WTC11 (cell line): ENCODE data around the gene ITGAL. TPM values are rescaled to one million over a fixed set of nuclear protein-coding genes. Genes with fewer than 3 reads are reported as not detected.

Source experiments
- ATAC-seq: fragments of 200-7000 bp; cut with Tn5 transposase; 2 replicates; pipeline ENCODE4 v1.10.0; 2021; ENCODE audit warnings: mild to moderate bottlenecking, moderate library complexity
- CTCF ChIA-PET: fragments of 300-600 bp; sonication (Branson Sonifier 250); formaldehyde crosslinking; loops from one replicate; lab custom pipeline; 2021; ENCODE audit warnings: antibody characterized with exemption; lab: Charles Lee
- POLR2A ChIA-PET: fragments of 350-600 bp; sonication (Branson Sonifier 250); formaldehyde crosslinking; loops from one replicate; lab custom pipeline; 2021; ENCODE audit warnings: antibody characterized with exemption; lab: Charles Lee
- DNase-seq: peaks from one replicate; pipeline ENCODE4 v3.0.0; 2021; ENCODE audit warnings: low spot score
- H3K27ac Mint-ChIP-seq: 2 replicates; pipeline ENCODE4 v1.8.0; 2021; ENCODE audit warnings: mixed read lengths
- H3K27me3 Mint-ChIP-seq: 2 replicates; pipeline ENCODE4 v1.8.0; 2021; ENCODE audit warnings: low read depth, mild to moderate bottlenecking, moderate library complexity, mixed read lengths
- H3K36me3 Mint-ChIP-seq: 2 replicates; pipeline ENCODE4 v1.8.0; 2021; ENCODE audit warnings: mixed read lengths
- H3K4me1 Mint-ChIP-seq: 2 replicates; pipeline ENCODE4 v1.8.0; 2022; ENCODE audit warnings: mixed read lengths
- H3K4me3 Mint-ChIP-seq: 2 replicates; pipeline ENCODE4 v1.8.0; 2021; ENCODE audit warnings: mild to moderate bottlenecking, moderate library complexity, mixed read lengths
- H3K9me3 Mint-ChIP-seq: 2 replicates; pipeline ENCODE4 v1.8.0; 2021; ENCODE audit warnings: mixed read lengths
- AR ChIP-seq: fragments of 250-450 bp; sonication (Bioruptor Pico); IDR thresholded peaks from 2 replicates; pipeline ENCODE4 v1.9.0; 2021; ENCODE audit warnings: mild to moderate bottlenecking
- CDX4 ChIP-seq: fragments of 250-450 bp; sonication (Bioruptor Pico); IDR thresholded peaks from 2 replicates; pipeline ENCODE4 v1.9.0; 2021; ENCODE audit warnings: moderate library complexity, mild to moderate bottlenecking, inconsistent platforms, borderline replicate concordance
- E2F1 ChIP-seq: sonication (generic); formaldehyde crosslinking; IDR thresholded peaks from 2 replicates; pipeline ENCODE4 v1.8.0; 2022; ENCODE audit warnings: mild to moderate bottlenecking, missing genetic modification reagents
- E2F5 ChIP-seq: sonication (generic); formaldehyde crosslinking; IDR thresholded peaks from 2 replicates; pipeline ENCODE4 v1.8.1; 2022; ENCODE audit warnings: mild to moderate bottlenecking, moderate library complexity, missing genetic modification reagents
- GRHL2 ChIP-seq: fragments of 250-450 bp; sonication (Bioruptor Pico); IDR thresholded peaks from 2 replicates; pipeline ENCODE4 v1.8.0; 2022; ENCODE audit warnings: mild to moderate bottlenecking, moderate library complexity; ENCODE audit not compliant: insufficient replicate concordance, severe bottlenecking
- IRF1 ChIP-seq: sonication (generic); formaldehyde crosslinking; IDR thresholded peaks from 2 replicates; pipeline ENCODE4 v1.8.0; 2023; ENCODE audit warnings: missing genetic modification reagents
- JAZF1 ChIP-seq: fragments of 250-450 bp; sonication (Bioruptor Pico); IDR thresholded peaks from 2 replicates; pipeline ENCODE4 v1.9.0; 2021; ENCODE audit warnings: moderate library complexity, mild to moderate bottlenecking, inconsistent platforms
- NFE2L1 ChIP-seq: sonication (generic); formaldehyde crosslinking; IDR thresholded peaks from 2 replicates; pipeline ENCODE4 v1.8.1; 2023; ENCODE audit warnings: missing genetic modification reagents
- NR3C1 ChIP-seq: sonication (generic); formaldehyde crosslinking; conservative IDR thresholded peaks from 2 replicates; pipeline ENCODE4 v1.8.1; 2023; ENCODE audit warnings: low read depth, mild to moderate bottlenecking, missing genetic modification reagents
- SMAD3 ChIP-seq: sonication (generic); formaldehyde crosslinking; IDR thresholded peaks from 2 replicates; pipeline ENCODE4 v1.8.0; 2022; ENCODE audit warnings: missing genetic modification reagents, mild to moderate bottlenecking, borderline replicate concordance
- SOX15 ChIP-seq: fragments of 250-450 bp; sonication (Bioruptor Pico); IDR thresholded peaks from 2 replicates; pipeline ENCODE4 v1.9.0; 2021; ENCODE audit warnings: mild to moderate bottlenecking
- USF1 ChIP-seq: sonication (generic); formaldehyde crosslinking; IDR thresholded peaks from 2 replicates; pipeline ENCODE4 v1.8.0; 2022; ENCODE audit warnings: mild to moderate bottlenecking, missing genetic modification reagents
- ZBTB21 ChIP-seq: sonication (generic); formaldehyde crosslinking; IDR thresholded peaks from 2 replicates; pipeline ENCODE4 v1.8.1; 2023; ENCODE audit warnings: mild to moderate bottlenecking, missing genetic modification reagents, borderline replicate concordance
- ZNF138 ChIP-seq: sonication (generic); formaldehyde crosslinking; conservative IDR thresholded peaks from 2 replicates; pipeline ENCODE4 v1.8.1; 2022; ENCODE audit warnings: mild to moderate bottlenecking, moderate library complexity, missing genetic modification reagents
- ZNF396 ChIP-seq: fragments of 250-450 bp; sonication (Bioruptor Pico); IDR thresholded peaks from 2 replicates; pipeline ENCODE4 v1.8.0; 2021; ENCODE audit warnings: mild to moderate bottlenecking, moderate library complexity, borderline replicate concordance
- ZNF512 ChIP-seq: sonication (generic); formaldehyde crosslinking; IDR thresholded peaks from 2 replicates; pipeline ENCODE4 v1.8.1; 2022; ENCODE audit warnings: missing genetic modification reagents, borderline replicate concordance
- ZSCAN18 ChIP-seq: fragments of 250-450 bp; sonication (Bioruptor Pico); IDR thresholded peaks from 2 replicates; pipeline ENCODE4 v2.1.2; 2022; ENCODE audit warnings: mild to moderate bottlenecking, moderate library complexity
- total RNA-seq: library from RNA; stranded (reverse); gene quantifications from 3 replicates; pipeline ENCODE4 v1.2.3, GENCODE V29; 2021

ITGAL gene
- total RNA-seq, 1 experiment from 2014 or later: 1.0 TPM

GRCh38 chr16:30470632-30470995 lies 1.9 kb upstream of the ITGAL start (continued):
- TF ChIP-seq CDX4: no peak
- TF ChIP-seq ZSCAN18 (CRISPR knock-in tag): no peak
- TF ChIP-seq SMAD3 (CRISPR knock-in tag): no peak
- TF ChIP-seq AR (CRISPR knock-in tag): no peak
- no peak for TF ChIP-seq IRF1

GRCh38 chr16:30473231-30474073 lies 910 bp downstream of the ITGAL start:
- H3K4me3 Mint-ChIP-seq: no peak overlapping the region
- H3K36me3 Mint-ChIP-seq: no peaks in the 10 kb centered on the region
- H3K4me1 Mint-ChIP-seq: no peaks in the 10 kb centered on the region
- no peak overlapping the region for H3K27ac Mint-ChIP-seq
- ChIA-PET POLR2A (no interaction called here), CTCF (interaction anchor here (1.7 to 2.0 kb wide), 2 partner anchors 44 to 142 kb away, joined by 6 to 7 read pairs; partner anchors contain the start of gene DCTPP1)
- DNase-seq (no peak), ATAC-seq (no peak)
- TF ChIP-seq CDX4 (no peak), E2F5 (no peak), ZBTB21 (CRISPR knock-in tag) (no peak), ZNF138 (no peak), GRHL2 (no peak), USF1 (CRISPR knock-in tag) (no peak), NR3C1 (CRISPR knock-in tag) (no peak)
- H3K9me3 Mint-ChIP-seq: peaks cover 3% of the 10 kb centered on the region
- peaks cover 15% of the 10 kb centered on the region for H3K27me3 Mint-ChIP-seq

- no peak overlapping the region for H3K27ac Mint-ChIP-seq
- peaks cover 3% of the 10 kb centered on the region for H3K9me3 Mint-ChIP-seq
- ChIA-PET CTCF (interaction anchor here (1.7 to 2.0 kb wide), 2 partner anchors 44 to 141 kb away, joined by 6 to 7 read pairs; partner anchors contain the start of gene DCTPP1), POLR2A (no interaction called here)
- ATAC-seq: no peak
- no peaks in the 10 kb centered on the region for H3K36me3 Mint-ChIP-seq
- H3K27me3 Mint-ChIP-seq: peaks cover 15% of the 10 kb centered on the region
- no peak overlapping the region for H3K4me3 Mint-ChIP-seq
- no peaks in the 10 kb centered on the region for H3K4me1 Mint-ChIP-seq
- DNase-seq: no peak
- TF ChIP-seq NFE2L1 (CRISPR knock-in tag) (no peak), ZNF512 (no peak), NR3C1 (CRISPR knock-in tag) (no peak), CDX4 (no peak), JAZF1 (CRISPR knock-in tag) (no peak), ZNF396 (CRISPR knock-in tag) (no peak), ZSCAN18 (CRISPR knock-in tag) (no peak), SOX15 (CRISPR knock-in tag) (no peak), E2F1 (no peak)
Measured at GRCh38 chr16:30474074-30474452, 1.5 kb downstream of the ITGAL start.
